Activated CD8-positive, alpha-beta memory T cell treated with anti-CD3 and anti-CD28 coated beads, Interleukin-2, amount 50 U/mL, for 24 hours (primary cell): ENCODE measurements around the gene MMADHC.

Experiments used
- DNase-seq: peaks from one replicate; pipeline ENCODE4 v3.0.0-alpha.2; 2020; ENCODE audit errors: extremely low read depth

Gene MMADHC

GRCh38 chr2:149556452-149556851 is 31.1 kb downstream of the MMADHC start:
- no peak for DNase-seq

GRCh38 chr2:149552830-149553229 is 34.7 kb downstream of the MMADHC start:
- no peak for DNase-seq

- DNase-seq: no peak
Measured at GRCh38 chr2:149552226-149552625, 35.3 kb downstream of the MMADHC start.

GRCh38 chr2:149544692-149545091 is 42.9 kb downstream of the MMADHC start:
- no peak for DNase-seq

DNA sequence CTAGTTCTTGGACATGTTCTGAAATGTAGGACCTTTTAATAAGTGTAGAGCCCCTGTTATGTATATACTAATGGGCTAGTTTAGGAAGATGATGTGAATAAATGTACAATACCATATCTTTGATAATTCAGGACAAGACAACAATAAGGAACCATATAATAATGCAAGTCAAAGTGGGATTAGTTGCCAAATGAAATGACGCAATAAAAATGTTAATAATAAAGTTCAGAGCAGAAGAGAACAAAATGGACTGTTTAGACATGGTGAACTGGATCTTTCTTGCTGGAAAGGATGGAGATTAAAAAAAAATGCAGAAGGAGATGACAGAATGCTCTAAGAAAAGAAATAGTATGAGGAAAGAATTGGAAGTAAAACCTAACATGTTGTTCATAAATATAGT is 43.7 kb downstream of the MMADHC start:
- DNase-seq: no peak

GRCh38 chr2:149540138-149540537 is 47.4 kb downstream of the MMADHC start:
- DNase-seq: no peak

GRCh38 chr2:149538138-149538833 is 49.3 kb downstream of the MMADHC start:
- no peak for DNase-seq

- DNase-seq: no peak
Measured at GRCh38 chr2:149537092-149537726, 50.4 kb downstream of the MMADHC start.

GRCh38 chr2:149536649-149537048 is 50.9 kb downstream of the MMADHC start:
- DNase-seq: no peak

DNA sequence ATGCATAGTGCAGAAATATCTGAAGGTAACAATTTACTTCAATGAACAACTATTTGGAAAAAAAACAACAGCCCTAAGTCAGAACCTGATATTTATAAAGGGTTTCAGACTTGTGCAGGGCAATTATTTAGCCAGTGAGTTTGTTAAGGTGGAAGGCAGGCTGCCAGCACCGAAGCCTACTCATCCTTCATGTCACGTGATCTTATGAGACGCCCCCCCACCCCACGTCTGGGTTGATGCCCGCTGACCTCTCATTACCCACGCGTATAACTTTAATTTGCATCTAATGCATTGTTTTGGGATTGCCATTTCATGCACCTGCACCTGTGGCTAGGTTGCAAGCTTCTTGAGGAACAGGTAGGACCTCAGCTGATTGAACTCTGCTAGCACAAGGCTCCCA is 52.9 kb downstream of the MMADHC start:
- DNase-seq: no peak

GRCh38 chr2:149528983-149529382 is 58.6 kb downstream of the MMADHC start:
- no peak for DNase-seq

GRCh38 chr2:149527998-149528755 is 59.4 kb downstream of the MMADHC start:
- no peak for DNase-seq

- DNase-seq: no peak
Measured at GRCh38 chr2:149526689-149527088, 60.9 kb downstream of the MMADHC start.

GRCh38 chr2:149525323-149525722 is 62.3 kb downstream of the MMADHC start:
- DNase-seq: no peak
